Measurements from ENCODE around the gene ATP10D.

- TF ChIP-seq, protein P1, sequence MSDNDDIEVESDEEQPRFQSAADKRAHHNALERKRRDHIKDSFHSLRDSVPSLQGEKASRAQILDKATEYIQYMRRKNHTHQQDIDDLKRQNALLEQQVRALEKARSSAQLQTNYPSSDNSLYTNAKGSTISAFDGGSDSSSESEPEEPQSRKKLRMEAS (IDR thresholded peaks at IDR 0.05), result no peak
- no peak for TF ChIP-seq CTCF (IDR thresholded peaks at IDR 0.05 in 2 of 3, conservative IDR thresholded peaks at IDR 0.05 in 1 of 3; ENCODE audit: borderline replicate concordance in 1 of 3, insufficient read depth in 1 of 3, low read depth in 2 of 3, low read length in 2 of 3)
- no peak for TF ChIP-seq EZH2 (IDR thresholded peaks at IDR 0.05)
- no peak for TF ChIP-seq POLR2AphosphoS5 (IDR thresholded peaks at IDR 0.05; ENCODE audit: low read depth, low read length)
- no peak for TF ChIP-seq TCF7L2 (IDR thresholded peaks at IDR 0.05; ENCODE audit: borderline replicate concordance, extremely low read depth, insufficient read depth, insufficient read length)
- TF ChIP-seq YY1 (IDR thresholded peaks at IDR 0.05; ENCODE audit: extremely low read depth, insufficient replicate concordance, low read depth, low read length), result no peak
- no peak for TF ChIP-seq ZFX (IDR thresholded peaks at IDR 0.05)
- TF ChIP-seq ATF3 (IDR thresholded peaks at IDR 0.05), result no peak
Observed at GRCh38 chr4:47513461-47513860, 28.4 kb downstream of the ATP10D start.

Data from HCT116 (cell line).